GM12872 (cell line): ENCODE data around the gene AMH.

Experiments
- CTCF ChIP-seq: IDR thresholded peaks from 3 replicates; pipeline ENCODE4 v1.5.1; 2011; ENCODE audit warnings: low read depth, mild to moderate bottlenecking, low read length, moderate library complexity; ENCODE audit not compliant: insufficient read depth

Gene AMH

GRCh38 chr19:2278459-2279158, 29.5 kb downstream of the AMH start:
- TF ChIP-seq CTCF: no peak

- TF ChIP-seq CTCF: no peak
Observed at GRCh38 chr19:2280633-2281264, 31.6 kb downstream of the AMH start.

- no peak for TF ChIP-seq CTCF
Observed at GRCh38 chr19:2282062-2282861, 33.1 kb downstream of the AMH start, which contains the start of gene PEAK3. PEAK3 (minus strand) TSS chr19:2282175; CDS start chr19:2280931, 1,244 bp downstream.

GRCh38 chr19:2282862-2283237, 33.7 kb downstream of the AMH start:
- no peak for TF ChIP-seq CTCF

GRCh38 chr19:2283835-2284507, 34.8 kb downstream of the AMH start:
- no peak for TF ChIP-seq CTCF

GRCh38 chr19:2286402-2287140, 37.4 kb downstream of the AMH start:
- TF ChIP-seq CTCF: no peak
